ENCODE measurements around the gene SFXN5. TPM values are rescaled to one million over a fixed set of nuclear protein-coding genes. Genes with fewer than 3 reads are reported as not detected.

SFXN5 gene
- total and polyA plus RNA-seq, 2 of the 8 experiments (the other 6 are each of a cell fraction or from before 2014, with no cell fraction given): 29.3 to 33.1 TPM

- Histone ChIP-seq H4K91ac (replicated peaks; ENCODE audit: insufficient read length, low read length) (no peak overlapping the region), H3K18ac (ENCODE audit: extremely low read depth, low read length) (no peak overlapping the region), H2BK120ac (replicated peaks; ENCODE audit: low read depth, low read length) (no peak overlapping the region), H3K14ac (ENCODE audit: insufficient read length) (no peak overlapping the region), H2BK5ac (ENCODE audit: low read depth, low read length) (peak overlapping the region; percentile 45; the same call in 1 of the 2 replicates), H3K4ac (replicated peaks; ENCODE audit: insufficient read length, low read depth, low read length) (no peak overlapping the region), H2AFZ (ENCODE audit: low read length) (no peak overlapping the region), H3K9ac (replicated peaks in 1 of 4; ENCODE audit: extremely low read depth in 1 of 4, low read depth in 3 of 4, low read length in 3 of 4) (no peak overlapping the region), H4K8ac (ENCODE audit: extremely low read depth, insufficient read depth, low read length) (no peak overlapping the region), H3K79me1 (ENCODE audit: low read depth, low read length) (no peaks in the 10 kb centered on the region), H3K23me2 (ENCODE audit: low read depth, low read length) (no peaks in the 10 kb centered on the region), H4K5ac (ENCODE audit: insufficient read length, low read depth, low read length) (no peak overlapping the region), H3K23ac (ENCODE audit: insufficient read length) (no peak overlapping the region), H3K27ac (ENCODE audit: low read depth, low read length) (no peak overlapping the region), H3K9me3 (ENCODE audit: insufficient read depth in 2 of 2, low read depth in 1 of 2, low read length in 1 of 2) (no peaks in the 10 kb centered on the region), H3K79me2 (ENCODE audit: control insufficient read depth in 1 of 2, insufficient read depth in 2 of 2, low read length in 2 of 2) (no peaks in the 10 kb centered on the region), H3K4me2 (ENCODE audit: insufficient read depth in 1 of 2, low read depth in 2 of 2, low read length in 2 of 2) (no peak overlapping the region), H2AK5ac (ENCODE audit: low read depth, low read length) (no peak overlapping the region; the same call in 1 of the 2 replicates), H2BK15ac (ENCODE audit: low read length) (peak overlapping the region; percentile 0; the same call in 1 of the 2 replicates), H2BK12ac (ENCODE audit: low read depth, low read length) (peak overlapping the region; percentile 1; the same call in 1 of the 2 replicates), H3K4me1 (replicated peaks in 1 of 4; ENCODE audit: control insufficient read depth in 3 of 4, insufficient read depth in 4 of 4, low read length in 3 of 4) (peaks cover 12 to 26% (median 22%) of the 10 kb centered on the region in 4 experiments), H4K20me1 (replicated peaks in 1 of 2; ENCODE audit: control insufficient read depth in 1 of 2, insufficient read depth in 2 of 2, low read length in 2 of 2) (no peaks in the 10 kb centered on the region), H3K4me3 (ENCODE audit: extremely low read depth in 1 of 4, insufficient read depth in 2 of 4, low read depth in 3 of 4, low read length in 4 of 4) (no peak overlapping the region), H3K56ac (replicated peaks; ENCODE audit: insufficient read length, low read depth, low read length) (no peak overlapping the region), H3K27me3 (replicated peaks in 1 of 4; ENCODE audit: control insufficient read depth in 3 of 4, extremely low read depth in 1 of 4, insufficient read depth in 3 of 4, low read length in 3 of 4) (no peaks in the 10 kb centered on the region), H2BK20ac (ENCODE audit: low read length) (peak overlapping the region; percentile 13; the same call in 1 of the 2 replicates), H3K36me3 (ENCODE audit: control insufficient read depth in 2 of 4, insufficient read depth in 4 of 4, low read length in 3 of 4) (no peaks in the 10 kb centered on the region)
- 92% methylated on average over 14 of the region's 14 CpGs; no CpG with 5 or more reads in 1 of the 2 experiments for WGBS, 2 experiments (ENCODE audit: extremely low coverage in 1 of 2, insufficient coverage in 1 of 2, insufficient read length in 1 of 2, insufficient replicate concordance in 2 of 2, low coverage in 1 of 2, low lambda C conversion rate in 2 of 2, missing lambda C conversion rate in 1 of 2)
- DNase-seq (ENCODE audit: low read depth in 1 of 2, low spot score in 2 of 2) (no peak), FAIRE-seq (no peak)
- ChIA-PET POLR2A (ENCODE audit: partially characterized antibody) (no interaction called here), CTCF (ENCODE audit: partially characterized antibody) (interaction anchor here (0.6 to 11.9 kb wide), 11 partner anchors 9 to 211 kb away, joined by 3 to 166 read pairs (median 8); partner anchors contain the start of gene SPR)
- TF ChIP-seq FOSL1 (IDR thresholded peaks at IDR 0.05; ENCODE audit: insufficient read depth, low read depth, low read length) (no peak), TCF12 (IDR thresholded peaks at IDR 0.05; ENCODE audit: low read depth, low read length) (no peak), CHD2 (IDR thresholded peaks at IDR 0.05; ENCODE audit: low read length) (no peak), NRF1 (IDR thresholded peaks at IDR 0.05; ENCODE audit: low read depth, low read length) (no peak), SIN3A (conservative IDR thresholded peaks at IDR 0.05 in 1 of 2, IDR thresholded peaks at IDR 0.05 in 1 of 2; ENCODE audit: low read depth in 1 of 2, low read length in 2 of 2) (no peak), BRCA1 (IDR thresholded peaks at IDR 0.05; ENCODE audit: low read depth, low read length) (no peak), TAF7 (optimal IDR thresholded peaks at IDR 0.05; ENCODE audit: borderline replicate concordance, low read depth, low read length) (no peak), CHD1 (IDR thresholded peaks at IDR 0.05; ENCODE audit: low read depth, low read length) (no peak), RBBP5 (IDR thresholded peaks at IDR 0.05; ENCODE audit: borderline replicate concordance, low read depth, low read length) (no peak), SIX5 (IDR thresholded peaks at IDR 0.05; ENCODE audit: low read depth, low read length) (no peak), SP4 (IDR thresholded peaks at IDR 0.05; ENCODE audit: low read length) (no peak), CBX8 (IDR thresholded peaks at IDR 0.05; ENCODE audit: borderline replicate concordance, low read depth, low read length) (no peak), EZH2 (IDR thresholded peaks at IDR 0.05; ENCODE audit: low read depth, low read length, severe bottlenecking) (no peak)
These were observed 105.6 kb downstream of the SFXN5 start for GRCh38 chr2:72965770-72966450.
